NT2/D1 (cell line): Measurements from ENCODE around the gene PCGF6.
A peak's percentile ranks its signal among the peaks of the same experiment; 100 is the strongest.

Source experiments
- DNase-seq: peaks from one replicate; pipeline ENCODE4 v3.0.0-alpha.2; 2011; ENCODE audit warnings: low read depth, low spot score
- H3K27me3 ChIP-seq: 2 replicates; pipeline ENCODE4 v1.6.0; 2011; ENCODE audit warnings: mild to moderate bottlenecking; ENCODE audit not compliant: insufficient read length, insufficient read depth
- H3K36me3 ChIP-seq: 2 replicates; pipeline ENCODE4 v1.6.1; 2011; ENCODE audit warnings: mild to moderate bottlenecking, low read length, mixed read lengths; ENCODE audit not compliant: insufficient read depth, insufficient read length
- H3K4me1 ChIP-seq: 2 replicates; pipeline ENCODE4 v1.5.1; 2011; ENCODE audit not compliant: insufficient read depth, insufficient read length
- H3K4me3 ChIP-seq: 2 replicates; pipeline ENCODE4 v1.5.1; 2011; ENCODE audit warnings: low read depth; ENCODE audit not compliant: insufficient read length
- H3K9ac ChIP-seq: 2 replicates; pipeline ENCODE4 v1.6.0; 2011; ENCODE audit warnings: low read depth; ENCODE audit not compliant: insufficient read length
- H3K9me3 ChIP-seq: 2 replicates; pipeline ENCODE4 v1.5.1; 2011; ENCODE audit warnings: mild to moderate bottlenecking, low read length; ENCODE audit not compliant: insufficient read depth
- SUZ12 ChIP-seq: IDR thresholded peaks from 2 replicates; pipeline ENCODE4 v1.6.1; 2011; ENCODE audit not compliant: insufficient read length, insufficient read depth; ENCODE audit errors: extremely low read depth
- YY1 ChIP-seq: IDR thresholded peaks from 2 replicates; pipeline ENCODE4 v1.6.1; 2011; ENCODE audit not compliant: insufficient read length, insufficient read depth
- ZNF274 ChIP-seq: IDR thresholded peaks from 2 replicates; pipeline ENCODE4 v1.6.1; 2011; ENCODE audit warnings: mild to moderate bottlenecking, low read depth, low read length

The PCGF6 gene

GRCh38 chr10:103353281-103353680 is 2.3 kb upstream of the PCGF6 start:
- Histone ChIP-seq H3K9me3 (no peaks in the 10 kb centered on the region), H3K4me3 (no peak overlapping the region), H3K4me1 (no peaks in the 10 kb centered on the region), H3K27me3 (no peaks in the 10 kb centered on the region), H3K36me3 (peaks cover 5% of the 10 kb centered on the region), H3K9ac (no peak overlapping the region)
- DNase-seq, result no peak
- TF ChIP-seq ZNF274 (no peak), SUZ12 (no peak), YY1 (no peak)

- peak overlapping the region; percentile 72 for H3K4me3 ChIP-seq
- no peak for DNase-seq
- H3K9ac ChIP-seq, result peak overlapping the region; percentile 90
- H3K27me3 ChIP-seq, result no peaks in the 10 kb centered on the region
- H3K4me1 ChIP-seq, result no peaks in the 10 kb centered on the region
- TF ChIP-seq YY1, result no peak
- no peak for TF ChIP-seq SUZ12
- TF ChIP-seq ZNF274, result no peak
- no peaks in the 10 kb centered on the region for H3K9me3 ChIP-seq
- H3K36me3 ChIP-seq, result peaks cover 27% of the 10 kb centered on the region
These were observed 794 bp downstream of the PCGF6 start for GRCh38 chr10:103350175-103350516.

GRCh38 chr10:103336370-103336769 is 14.6 kb downstream of the PCGF6 start:
- no peak for TF ChIP-seq SUZ12
- TF ChIP-seq ZNF274, result no peak
- no peak for TF ChIP-seq YY1
- Histone ChIP-seq H3K9ac (no peak overlapping the region), H3K4me1 (no peaks in the 10 kb centered on the region), H3K9me3 (no peaks in the 10 kb centered on the region), H3K27me3 (no peaks in the 10 kb centered on the region), H3K36me3 (peaks cover 50% of the 10 kb centered on the region), H3K4me3 (no peak overlapping the region)
- no peak for DNase-seq

GRCh38 chr10:103334567-103334966 is 16.4 kb downstream of the PCGF6 start:
- DNase-seq, result no peak
- TF ChIP-seq SUZ12 (no peak), ZNF274 (no peak), YY1 (no peak)
- Histone ChIP-seq H3K27me3 (no peaks in the 10 kb centered on the region), H3K4me1 (no peaks in the 10 kb centered on the region), H3K9me3 (no peaks in the 10 kb centered on the region), H3K9ac (no peak overlapping the region), H3K36me3 (peaks cover 54% of the 10 kb centered on the region), H3K4me3 (no peak overlapping the region)

- TF ChIP-seq YY1 (no peak), ZNF274 (no peak), SUZ12 (no peak)
- DNase-seq, result no peak
- H3K9ac ChIP-seq, result no peak overlapping the region
- H3K36me3 ChIP-seq, result peaks cover 52% of the 10 kb centered on the region
- H3K9me3 ChIP-seq, result no peaks in the 10 kb centered on the region
- no peak overlapping the region for H3K4me3 ChIP-seq
- H3K27me3 ChIP-seq, result no peaks in the 10 kb centered on the region
- H3K4me1 ChIP-seq, result no peaks in the 10 kb centered on the region
These were observed 16.9 kb downstream of the PCGF6 start for GRCh38 chr10:103333934-103334520.

GRCh38 chr10:103327906-103328305 is 23.0 kb downstream of the PCGF6 start:
- H3K27me3 ChIP-seq, result no peaks in the 10 kb centered on the region
- peaks cover 48% of the 10 kb centered on the region for H3K36me3 ChIP-seq
- no peak overlapping the region for H3K9ac ChIP-seq
- no peaks in the 10 kb centered on the region for H3K4me1 ChIP-seq
- H3K9me3 ChIP-seq, result no peaks in the 10 kb centered on the region
- TF ChIP-seq ZNF274 (no peak), YY1 (no peak), SUZ12 (no peak)
- DNase-seq, result no peak
- no peak overlapping the region for H3K4me3 ChIP-seq

- no peak overlapping the region for H3K9ac ChIP-seq
- no peaks in the 10 kb centered on the region for H3K9me3 ChIP-seq
- DNase-seq, result no peak
- peaks cover 52% of the 10 kb centered on the region for H3K36me3 ChIP-seq
- H3K4me3 ChIP-seq, result no peak overlapping the region
- no peaks in the 10 kb centered on the region for H3K27me3 ChIP-seq
- H3K4me1 ChIP-seq, result no peaks in the 10 kb centered on the region
- TF ChIP-seq SUZ12 (no peak), ZNF274 (no peak), YY1 (no peak)
These were observed 34.9 kb downstream of the PCGF6 start for GRCh38 chr10:103316087-103316486.
